K562 (cell line): ENCODE measurements around the gene TMEM107. TPM values are rescaled to one million over a fixed set of nuclear protein-coding genes. Genes with fewer than 3 reads are reported as not detected.

ENCODE experiments used
- ATF3 ChIP-seq, 2 experiments: fragments of 450-650 bp in 1 of 2; sonication (generic) in 1 of 2; formaldehyde crosslinking in 1 of 2; IDR thresholded peaks in 1 of 2; conservative IDR thresholded peaks in 1 of 2; 2 replicates each; pipeline versions ENCODE4 v1.6.1 to v1.8.1; 2016 to 2023; ENCODE audit warnings: mild to moderate bottlenecking in 2 of 2, moderate library complexity in 2 of 2, inconsistent platforms in 1 of 2, missing genetic modification reagents in 1 of 2
- ELF1 ChIP-seq: fragments of 200-800 bp; sonication (Bioruptor generic); IDR thresholded peaks from 2 replicates; pipeline ENCODE4 v1.6.1; 2016; ENCODE audit warnings: missing genetic modification characterization, missing compliant biosample characterization
- FOXK1 ChIP-seq: sonication (generic); formaldehyde crosslinking; IDR thresholded peaks from 2 replicates; pipeline ENCODE4 v1.8.0; 2022; ENCODE audit warnings: missing genetic modification reagents, mild to moderate bottlenecking, borderline replicate concordance
- GTF2B ChIP-seq: IDR thresholded peaks from 2 replicates; pipeline ENCODE4 v1.6.1; 2011; ENCODE audit not compliant: insufficient read length; ENCODE audit errors: extremely low read depth
- L3MBTL2 ChIP-seq: fragments of 450-650 bp; IDR thresholded peaks from 2 replicates; pipeline ENCODE4 v1.6.1; 2016; ENCODE audit warnings: mild to moderate bottlenecking, moderate library complexity
- NFATC3 ChIP-seq: fragments of 450-650 bp; IDR thresholded peaks from 2 replicates; pipeline ENCODE4 v1.6.1; 2017; ENCODE audit warnings: mild to moderate bottlenecking
- NFRKB ChIP-seq: fragments of 450-650 bp; IDR thresholded peaks from 2 replicates; pipeline ENCODE4 v1.6.1; 2016; ENCODE audit warnings: low read depth
- NR4A1 ChIP-seq, 2 experiments: fragments of 250-450 bp in 1 of 2; fragments of 450-650 bp in 1 of 2; sonication (Bioruptor Pico) in 1 of 2; IDR thresholded peaks; 2 replicates each; pipeline versions ENCODE4 v1.4.0 to v1.6.1; 2016 to 2020; ENCODE audit warnings: mild to moderate bottlenecking in 2 of 2, missing compliant biosample characterization in 1 of 2, missing genetic modification characterization in 1 of 2, moderate library complexity in 1 of 2
- PHF8 ChIP-seq: fragments of 200-600 bp; sonication (generic); IDR thresholded peaks from 2 replicates; pipeline ENCODE4 v1.6.1; 2012; ENCODE audit warnings: mixed run types, mild to moderate bottlenecking, inconsistent platforms, low read length, moderate library complexity, borderline replicate concordance
- REST ChIP-seq, 2 experiments: fragments of 450-650 bp; formaldehyde crosslinking in 1 of 2; IDR thresholded peaks; 2 replicates each; pipeline versions ENCODE4 v1.4.0 to v1.6.1; 2014 to 2020; ENCODE audit warnings: mild to moderate bottlenecking in 2 of 2, borderline replicate concordance in 1 of 2, low read depth in 1 of 2
- VEZF1 ChIP-seq: fragments of 200-800 bp; sonication (Bioruptor generic); IDR thresholded peaks from 2 replicates; pipeline ENCODE4 v1.6.1; 2017; ENCODE audit warnings: missing genetic modification characterization, missing compliant biosample characterization
- ZNF311 ChIP-seq: fragments of 250-450 bp; sonication (Bioruptor Pico); IDR thresholded peaks from 2 replicates; pipeline ENCODE4 v1.4.0; 2020; ENCODE audit warnings: mild to moderate bottlenecking, moderate library complexity
- ZNF76 ChIP-seq: fragments of 250-450 bp; sonication (Bioruptor Pico); IDR thresholded peaks from 2 replicates; pipeline ENCODE4 v1.4.0; 2020; ENCODE audit warnings: mild to moderate bottlenecking, moderate library complexity, borderline replicate concordance
- polyA plus RNA-seq, 8 experiments: library from polyadenylated mRNA; depleted of rRNA in 4 of 8; stranded (reverse) in 5 of 8; unstranded in 3 of 8; fragments of >200 nt; fragmentation: Nextera tagmentation in 2 of 8; fragmentation: Illumina TruSeq in 1 of 8; extraction: Ambion mirVana in 2 of 8; extraction: Trizol in 1 of 8; gene quantifications; 2 replicates each; pipeline versions ENCODE4 v1.2.1 to v1.2.3, GENCODE V29; 2011 to 2014; ENCODE audit warnings: inconsistent platforms in 1 of 8, missing spikeins in 1 of 8
- total RNA-seq, 7 experiments: library from RNA; depleted of rRNA in 6 of 7; stranded (reverse); fragments of >200 nt in 6 of 7; fragmentation: Illumina TruSeq in 2 of 7; extraction: Trizol in 2 of 7; gene quantifications; 2 replicates each; pipeline versions ENCODE4 v1.2.1 to v1.2.3, GENCODE V29; 2011 to 2021; ENCODE audit warnings: low replicate concordance in 1 of 7

TMEM107 gene
- total and polyA plus RNA-seq, 9 of the 15 experiments (the other 6 are each of a cell fraction or from before 2014, with no cell fraction given) = 7.1 to 26.2 (median 16.9) TPM

- TF ChIP-seq VEZF1 (CRISPR knock-in tag) (peak; percentile 62; the same call in 1 of the 2 replicates), NFATC3 (0 out of 2 replicates have a peak, but pooled peaks have one; percentile 23), PHF8 (peak; percentile 9; the same call in 1 of the 2 replicates), NFRKB (peak; percentile 58; the same call in 1 of the 2 replicates), GTF2B (no peak), L3MBTL2 (peak; percentile 95), ELF1 (peak; percentile 13; the same call in 1 of the 2 replicates), ZNF311 (peak; percentile 76; the same call in 1 of the 2 replicates), NR4A1 (CRISPR knock-in tag; IDR thresholded peaks at IDR 0.05) (no peak), NR4A1 (tag; IDR thresholded peaks at IDR 0.05) (peak; percentile 79; the same call in 1 of the 2 replicates), FOXK1 (CRISPR knock-in tag) (0 out of 2 replicates have a peak, but pooled peaks have one; percentile 22), REST (IDR thresholded peaks at IDR 0.05; ENCODE audit: borderline replicate concordance) (peak; percentile 30; the same call in 1 of the 2 replicates), REST (CRISPR knock-in tag; IDR thresholded peaks at IDR 0.05; ENCODE audit: low read depth) (no peak), ZNF76 (CRISPR knock-in tag) (0 out of 2 replicates have a peak, but pooled peaks have one; percentile 53), ATF3 (IDR thresholded peaks at IDR 0.05) (no peak), ATF3 (CRISPR knock-in tag; conservative IDR thresholded peaks at IDR 0.05) (no peak)
These were observed 47.4 kb upstream of the TMEM107 start (continued) for GRCh38 chr17:8223356-8224126.
